NCI-H748 treated with DMSO at 0.1 percent for 48 hours (cell line): ENCODE data around the gene PTAFR.
"Not testable (repeated sequence)": the region's sequence is repeated elsewhere in the genome, so short reads cannot be mapped to it uniquely, and the experiment has no call there.

Source experiments
- DNase-seq: peaks from one replicate; lab custom pipeline; 2025; lab: John Stamatoyannopoulos, UW

The PTAFR gene

GRCh38 chr1:28144203-28145135 lies 32.0 kb downstream of the PTAFR start:
- DNase-seq = no peak

DNA sequence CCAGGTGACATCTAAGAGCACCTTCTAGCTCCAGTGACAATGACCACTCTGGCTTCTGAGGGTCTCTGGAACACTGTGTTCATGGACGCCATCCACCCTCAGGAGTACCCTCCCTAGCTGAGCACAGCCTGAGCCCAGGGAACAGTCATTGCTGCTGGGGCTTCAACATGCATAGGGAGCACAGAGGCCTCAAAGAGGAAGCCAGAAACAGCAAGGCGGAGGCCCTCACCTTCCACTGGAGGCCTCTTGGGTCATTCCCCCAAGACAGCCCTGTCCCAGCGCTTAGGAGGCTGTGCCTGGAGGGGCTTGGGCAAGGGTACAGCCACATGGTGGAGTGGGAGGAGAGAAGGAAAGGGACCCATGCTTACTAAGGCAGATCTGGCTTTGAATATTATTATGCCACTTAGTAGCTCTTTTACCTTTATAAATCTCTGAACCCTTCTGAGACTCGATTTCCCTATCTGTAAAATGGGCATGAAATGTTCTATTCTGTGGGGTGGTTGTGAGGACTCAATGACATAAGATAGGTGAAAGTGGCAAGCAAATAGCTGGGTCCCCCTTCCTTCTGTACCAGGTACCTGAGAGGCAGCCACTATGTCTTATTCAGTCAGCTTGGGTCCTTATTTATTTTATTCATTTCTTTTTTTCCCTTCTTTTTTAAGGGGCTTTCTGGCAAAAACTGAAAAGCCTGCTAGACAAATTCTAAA lies 32.8 kb downstream of the PTAFR start:
- DNase-seq = no peak

DNA sequence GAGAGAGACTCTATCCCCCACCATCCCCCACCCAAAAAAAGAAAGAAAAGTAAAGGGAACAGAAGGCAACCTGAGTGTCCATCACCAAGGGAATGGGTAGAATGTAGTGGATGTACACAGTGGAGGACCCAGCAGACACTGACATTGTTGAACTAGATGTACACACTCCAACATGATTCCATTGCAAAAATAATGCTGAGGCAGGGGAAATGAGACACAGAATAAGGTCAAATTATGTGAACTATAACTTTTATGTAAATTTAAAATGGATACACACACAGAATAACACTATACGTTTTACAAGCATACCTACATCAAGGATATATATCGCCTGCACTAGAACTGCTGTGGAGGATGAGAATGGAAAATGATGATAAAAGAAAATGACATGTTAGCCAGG lies 34.8 kb downstream of the PTAFR start:
- no peak for DNase-seq

DNA sequence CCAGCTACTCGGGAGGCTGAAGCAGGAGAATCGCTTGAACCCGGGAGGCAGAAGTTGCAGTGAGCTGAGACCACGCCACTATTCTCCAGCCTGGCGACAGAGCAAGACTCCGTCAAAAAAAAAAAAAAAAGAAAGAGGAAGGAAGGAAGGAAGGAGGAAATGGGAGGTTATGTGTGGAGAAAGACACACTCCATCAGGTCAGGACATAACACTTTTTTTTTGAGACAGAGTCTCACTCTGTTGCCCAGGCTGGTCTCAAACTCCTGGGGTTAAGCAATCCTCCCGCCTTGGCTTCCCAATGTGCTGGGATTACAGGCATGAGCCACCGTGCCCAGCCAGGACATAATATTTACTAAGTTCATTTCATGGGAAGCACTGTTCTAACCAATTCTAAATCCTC lies 36.6 kb downstream of the PTAFR start:
- DNase-seq = not testable (repeated sequence)

- DNase-seq = no peak
Observed at GRCh38 chr1:28139025-28139712, 37.3 kb downstream of the PTAFR start.

- no peak for DNase-seq
Observed at GRCh38 chr1:28136922-28137613, 39.4 kb downstream of the PTAFR start.

- DNase-seq = no peak
Observed at GRCh38 chr1:28136169-28136921, 40.1 kb downstream of the PTAFR start.

GRCh38 chr1:28135371-28136168 lies 40.9 kb downstream of the PTAFR start:
- no peak for DNase-seq

GRCh38 chr1:28134651-28135207 lies 41.8 kb downstream of the PTAFR start:
- DNase-seq = no peak

- DNase-seq = no peak
Observed at GRCh38 chr1:28132171-28133167, 44.0 kb downstream of the PTAFR start.

- no peak for DNase-seq
Observed at GRCh38 chr1:28130901-28131300, 45.6 kb downstream of the PTAFR start.

DNA sequence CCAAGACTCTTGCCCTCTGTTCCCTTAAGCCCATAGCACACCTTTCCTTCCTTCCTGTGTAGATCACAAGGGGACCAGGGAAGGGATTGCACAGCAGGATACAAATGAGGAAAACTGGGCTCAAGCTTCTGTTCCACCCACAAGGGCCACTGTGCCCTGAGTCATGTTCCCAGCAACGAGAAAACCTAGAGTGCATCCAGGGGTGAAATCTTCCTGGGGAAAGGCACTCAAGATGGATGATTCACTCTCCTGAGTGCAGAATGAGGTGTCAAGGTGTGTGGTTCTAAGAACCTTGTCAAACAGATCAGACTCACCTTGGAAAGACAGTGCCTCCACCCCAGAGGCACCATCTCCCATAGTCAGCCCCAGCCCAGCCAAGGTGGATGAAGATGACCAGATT lies 47.3 kb downstream of the PTAFR start:
- no peak for DNase-seq

DNA sequence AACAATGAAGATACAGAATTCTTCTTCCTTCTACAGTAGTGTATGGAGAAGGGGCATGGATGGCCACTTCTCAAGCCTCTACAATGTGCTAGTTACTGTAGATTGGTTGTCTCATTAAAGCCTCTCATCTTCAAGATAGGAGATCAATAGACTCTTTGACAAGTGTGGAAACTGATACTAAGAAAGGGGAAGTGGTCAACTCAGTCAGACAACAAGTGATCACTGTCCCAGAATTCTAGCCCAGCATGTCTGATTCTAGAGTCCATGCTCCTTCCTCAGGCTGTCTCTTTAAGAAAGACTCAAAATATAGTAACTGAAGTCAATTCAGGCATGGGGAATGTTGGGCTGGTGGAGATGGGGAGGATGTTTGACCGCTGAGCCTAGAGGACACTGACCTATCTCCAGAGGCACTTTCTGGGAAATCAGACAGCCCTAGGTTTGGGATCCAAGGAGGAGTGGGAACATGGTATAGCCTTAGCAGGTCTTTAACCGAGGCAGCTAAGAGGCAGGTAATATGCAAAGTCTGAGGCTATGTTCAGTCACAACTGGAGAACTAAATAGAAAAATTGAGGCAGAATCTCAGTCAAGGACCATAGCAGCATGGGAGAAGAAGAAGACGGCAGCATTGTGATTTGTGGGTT lies 48.8 kb downstream of the PTAFR start:
- no peak for DNase-seq

GRCh38 chr1:28126783-28127490 lies 49.6 kb downstream of the PTAFR start:
- DNase-seq = no peak

DNA sequence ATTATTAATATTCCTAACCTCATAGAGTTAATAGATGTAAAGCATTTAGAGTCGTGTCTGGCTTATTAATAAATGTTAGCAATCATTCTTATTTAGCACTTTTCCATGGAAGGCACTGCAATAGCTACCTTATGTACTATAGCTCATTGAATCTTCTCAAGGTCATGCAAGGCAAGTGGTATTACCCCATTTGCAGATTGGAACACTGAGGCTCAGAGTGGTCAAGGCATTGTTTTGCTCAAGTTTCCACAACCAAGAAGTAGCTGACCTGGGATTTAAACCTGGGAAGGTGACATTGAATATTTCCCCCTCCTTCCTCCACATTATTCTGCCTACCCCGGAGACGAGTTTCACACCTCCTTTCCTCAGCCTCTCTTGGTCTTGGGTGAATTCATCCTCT lies 50.3 kb downstream of the PTAFR start:
- DNase-seq = no peak

DNA sequence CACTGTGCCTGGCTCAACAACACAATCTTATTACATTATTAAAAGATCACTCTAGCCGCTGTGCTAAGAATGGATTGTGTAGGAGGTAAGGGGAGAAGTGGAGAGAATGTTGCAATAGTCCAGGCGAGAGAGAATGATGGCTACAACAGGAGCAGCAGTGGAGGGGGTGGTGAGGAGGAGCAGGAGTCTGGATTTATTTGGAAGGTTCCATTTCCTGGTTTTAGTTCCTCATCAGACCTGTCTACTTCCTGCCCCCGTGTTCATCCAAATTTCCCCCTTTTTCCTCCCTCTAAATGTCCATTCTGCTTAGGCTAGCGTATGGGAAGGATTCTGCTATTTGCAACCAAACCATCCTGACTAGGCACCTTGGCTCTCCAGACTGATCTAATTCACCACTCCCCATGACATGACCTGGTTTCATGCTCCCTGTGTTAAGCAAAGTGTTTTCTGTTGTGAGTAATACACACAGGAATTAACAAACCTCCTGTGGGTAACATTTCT lies 53.0 kb downstream of the PTAFR start:
- no peak for DNase-seq

DNA sequence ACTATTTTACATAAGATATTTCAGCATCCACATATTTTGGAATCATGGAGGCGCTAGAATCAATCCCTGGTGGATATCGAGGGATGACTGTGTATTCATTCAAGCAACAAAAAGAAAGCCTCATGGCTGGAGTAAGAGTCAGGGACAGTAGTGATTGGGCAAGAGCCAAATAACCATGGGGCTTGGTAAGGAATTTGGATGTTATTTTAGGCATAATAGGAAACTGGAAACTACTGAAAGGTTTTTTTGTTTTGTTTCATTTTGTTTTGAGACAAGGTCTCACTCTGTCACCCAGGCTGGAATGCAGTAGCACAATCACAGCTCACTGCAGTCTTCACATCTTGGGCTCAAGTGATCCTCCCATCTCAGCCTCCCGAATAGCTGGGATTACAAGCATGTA lies 54.3 kb downstream of the PTAFR start:
- DNase-seq = no peak

- no peak for DNase-seq
Observed at GRCh38 chr1:28119556-28119955, 56.9 kb downstream of the PTAFR start.
